Spleen (tissue), 7 donors: ENCODE measurements around the gene JAZF1.

Experiments
- POLR2A ChIP-seq, 3 donors: fragments of 450-650 bp; IDR thresholded peaks; one replicate each; pipeline ENCODE4 v1.5.1; 2017; ENCODE audit warnings: antibody characterized with exemption in 3 of 3, mild to moderate bottlenecking in 1 of 3
- POLR2AphosphoS5 ChIP-seq, 3 donors: sonication (generic); formaldehyde crosslinking; IDR thresholded peaks; one replicate each; pipeline ENCODE4 v1.5.1; 2017; ENCODE audit warnings: antibody characterized with exemption in 3 of 3
- TF ChIP-seq, protein P1 (sequence below), 11 experiments: fragments of 200-600 bp in 7 of 11; fragments of 450-650 bp in 4 of 11; sonication (generic) in 4 of 11; IDR thresholded peaks in 8 of 11; conservative IDR thresholded peaks in 3 of 11; 1 replicate in 7 of 11; 2 replicates in 4 of 11; pipeline versions ENCODE4 v1.4.0 to v1.8.0; 2016 to 2021; ENCODE audit warnings: antibody characterized with exemption in 11 of 11, inconsistent platforms in 4 of 11, mild to moderate bottlenecking in 1 of 11
- donor health status: DM: no; HTN: no; CAD: no; lungs with moderate emphysema.
- donor health status: DM: no; HTN: no; CAD: no.
- donor health status: DM: no; HTN: no; CAD: no.

- TF ChIP-seq POLR2A (IDR thresholded peaks at IDR 0.05) (no peak), POLR2AphosphoS5 (IDR thresholded peaks at IDR 0.05) (no peak)
- TF ChIP-seq, protein P1, sequence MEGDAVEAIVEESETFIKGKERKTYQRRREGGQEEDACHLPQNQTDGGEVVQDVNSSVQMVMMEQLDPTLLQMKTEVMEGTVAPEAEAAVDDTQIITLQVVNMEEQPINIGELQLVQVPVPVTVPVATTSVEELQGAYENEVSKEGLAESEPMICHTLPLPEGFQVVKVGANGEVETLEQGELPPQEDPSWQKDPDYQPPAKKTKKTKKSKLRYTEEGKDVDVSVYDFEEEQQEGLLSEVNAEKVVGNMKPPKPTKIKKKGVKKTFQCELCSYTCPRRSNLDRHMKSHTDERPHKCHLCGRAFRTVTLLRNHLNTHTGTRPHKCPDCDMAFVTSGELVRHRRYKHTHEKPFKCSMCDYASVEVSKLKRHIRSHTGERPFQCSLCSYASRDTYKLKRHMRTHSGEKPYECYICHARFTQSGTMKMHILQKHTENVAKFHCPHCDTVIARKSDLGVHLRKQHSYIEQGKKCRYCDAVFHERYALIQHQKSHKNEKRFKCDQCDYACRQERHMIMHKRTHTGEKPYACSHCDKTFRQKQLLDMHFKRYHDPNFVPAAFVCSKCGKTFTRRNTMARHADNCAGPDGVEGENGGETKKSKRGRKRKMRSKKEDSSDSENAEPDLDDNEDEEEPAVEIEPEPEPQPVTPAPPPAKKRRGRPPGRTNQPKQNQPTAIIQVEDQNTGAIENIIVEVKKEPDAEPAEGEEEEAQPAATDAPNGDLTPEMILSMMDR (IDR thresholded peaks at IDR 0.05 in 8 of 11, conservative IDR thresholded peaks at IDR 0.05 in 3 of 11), result no peak
Measured at GRCh38 chr7:27939893-27940292, 240.7 kb downstream of the JAZF1 start.
